Measurements from ENCODE around the gene LYPD6B.

The LYPD6B gene

GRCh38 chr2:149189769-149190168, 151.3 kb downstream of the LYPD6B start:
- Histone ChIP-seq H3K4me1 (ENCODE audit: control insufficient read depth in 2 of 2, insufficient read depth in 1 of 2, low read depth in 1 of 2, low read length in 2 of 2) (no peaks in the 10 kb centered on the region), H2BK12ac (ENCODE audit: low read length) (no peak overlapping the region), H2BK120ac (ENCODE audit: low read depth, low read length) (no peak overlapping the region), H3K9ac (ENCODE audit: low read depth, low read length, poor library complexity) (no peak overlapping the region), H3K27ac (replicated peaks; ENCODE audit: low read length) (no peak overlapping the region), H3K23ac (ENCODE audit: low read depth, low read length, poor library complexity) (no peak overlapping the region), H4K91ac (ENCODE audit: low read depth, low read length, poor library complexity) (no peak overlapping the region), H2BK15ac (ENCODE audit: low read length) (no peak overlapping the region), H3K4ac (ENCODE audit: low read length) (no peak overlapping the region), H3K36me3 (replicated peaks in 1 of 2; ENCODE audit: control insufficient read depth in 2 of 2, insufficient read depth in 2 of 2, low read length in 2 of 2) (no peaks in the 10 kb centered on the region), H3K4me2 (ENCODE audit: insufficient read depth, low read length, poor library complexity, severe bottlenecking) (no peak overlapping the region), H3K79me1 (ENCODE audit: low read depth, low read length) (no peaks in the 10 kb centered on the region), H3K27me3 (ENCODE audit: control insufficient read depth in 3 of 3, insufficient read depth in 3 of 3, low read depth in 1 of 3, low read length in 3 of 3) (peaks cover 0 to 16% (median 0%) of the 10 kb centered on the region in 3 experiments), H2AK5ac (ENCODE audit: low read depth, low read length) (no peak overlapping the region), H4K8ac (ENCODE audit: low read depth, low read length) (no peak overlapping the region), H3K4me3 (ENCODE audit: low read length in 2 of 2) (no peak overlapping the region), H2AFZ (ENCODE audit: low read length) (no peak overlapping the region), H3K18ac (ENCODE audit: low read length) (no peak overlapping the region), H3K9me3 (replicated peaks in 1 of 2; ENCODE audit: control insufficient read depth in 2 of 2, insufficient read depth in 1 of 2, low read depth in 1 of 2, low read length in 2 of 2) (no peaks in the 10 kb centered on the region), H3K14ac (ENCODE audit: low read length) (no peak overlapping the region), H2BK5ac (ENCODE audit: low read length) (no peak overlapping the region)
- no peak for DNase-seq (ENCODE audit: low spot score)

GRCh38 chr2:149191915-149192314, 153.4 kb downstream of the LYPD6B start:
- no peaks in the 10 kb centered on the region for H3K79me1 ChIP-seq (ENCODE audit: low read depth, low read length)
- H3K4me2 ChIP-seq (ENCODE audit: insufficient read depth, low read length, poor library complexity, severe bottlenecking), result no peak overlapping the region

GRCh38 chr2:149192427-149192826, 153.9 kb downstream of the LYPD6B start:
- WGBS, 2 donors (ENCODE audit: extremely low coverage in 2 of 2, insufficient read length in 2 of 2, insufficient replicate concordance in 1 of 2), result no CpG with 5 or more reads among the region's 1 CpG
- H3K36me3 ChIP-seq (replicated peaks in 1 of 2; ENCODE audit: control insufficient read depth in 2 of 2, insufficient read depth in 2 of 2, low read length in 2 of 2), result no peaks in the 10 kb centered on the region
- peaks cover 0 to 10% (median 0%) of the 10 kb centered on the region in 3 experiments for H3K27me3 ChIP-seq (ENCODE audit: control insufficient read depth in 3 of 3, insufficient read depth in 3 of 3, low read depth in 1 of 3, low read length in 3 of 3)
- H4K91ac ChIP-seq (ENCODE audit: low read depth, low read length, poor library complexity), result no peak overlapping the region
- H2AK5ac ChIP-seq (ENCODE audit: low read depth, low read length), result no peak overlapping the region
- H3K4ac ChIP-seq (ENCODE audit: low read length), result no peak overlapping the region
- no peak overlapping the region for H3K9ac ChIP-seq (ENCODE audit: low read depth, low read length, poor library complexity)
- H3K9me3 ChIP-seq (replicated peaks in 1 of 2; ENCODE audit: control insufficient read depth in 2 of 2, insufficient read depth in 1 of 2, low read depth in 1 of 2, low read length in 2 of 2), result no peaks in the 10 kb centered on the region
- no peak overlapping the region for H2BK15ac ChIP-seq (ENCODE audit: low read length)
- no peak overlapping the region for H2BK120ac ChIP-seq (ENCODE audit: low read depth, low read length)
- no peaks in the 10 kb centered on the region for H3K79me1 ChIP-seq (ENCODE audit: low read depth, low read length)
- H3K4me3 ChIP-seq (ENCODE audit: low read length in 2 of 2), result no peak overlapping the region
- H2BK5ac ChIP-seq (ENCODE audit: low read length), result no peak overlapping the region
- H3K27ac ChIP-seq (replicated peaks; ENCODE audit: low read length), result no peak overlapping the region
- H4K8ac ChIP-seq (ENCODE audit: low read depth, low read length), result no peak overlapping the region
- no peak overlapping the region for H2AFZ ChIP-seq (ENCODE audit: low read length)
- no peak overlapping the region for H3K4me2 ChIP-seq (ENCODE audit: insufficient read depth, low read length, poor library complexity, severe bottlenecking)
- H2BK12ac ChIP-seq (ENCODE audit: low read length), result no peak overlapping the region
- H3K23ac ChIP-seq (ENCODE audit: low read depth, low read length, poor library complexity), result no peak overlapping the region
- no peak for DNase-seq (ENCODE audit: low spot score)
- H3K18ac ChIP-seq (ENCODE audit: low read length), result no peak overlapping the region
- H3K14ac ChIP-seq (ENCODE audit: low read length), result no peak overlapping the region
- H3K4me1 ChIP-seq (ENCODE audit: control insufficient read depth in 2 of 2, insufficient read depth in 1 of 2, low read depth in 1 of 2, low read length in 2 of 2), result no peaks in the 10 kb centered on the region

More at GRCh38 chr2:149191915-149192314, 153.4 kb downstream of the LYPD6B start:
- Histone ChIP-seq H3K18ac (ENCODE audit: low read length) (no peak overlapping the region), H2AK5ac (ENCODE audit: low read depth, low read length) (no peak overlapping the region), H2BK5ac (ENCODE audit: low read length) (no peak overlapping the region), H3K4me3 (ENCODE audit: low read length in 2 of 2) (no peak overlapping the region), H3K9ac (ENCODE audit: low read depth, low read length, poor library complexity) (no peak overlapping the region), H3K9me3 (replicated peaks in 1 of 2; ENCODE audit: control insufficient read depth in 2 of 2, insufficient read depth in 1 of 2, low read depth in 1 of 2, low read length in 2 of 2) (no peaks in the 10 kb centered on the region), H3K23ac (ENCODE audit: low read depth, low read length, poor library complexity) (no peak overlapping the region), H2BK12ac (ENCODE audit: low read length) (no peak overlapping the region), H2BK15ac (ENCODE audit: low read length) (no peak overlapping the region), H4K91ac (ENCODE audit: low read depth, low read length, poor library complexity) (no peak overlapping the region), H2AFZ (ENCODE audit: low read length) (no peak overlapping the region), H3K14ac (ENCODE audit: low read length) (no peak overlapping the region), H4K8ac (ENCODE audit: low read depth, low read length) (no peak overlapping the region), H3K4me1 (ENCODE audit: control insufficient read depth in 2 of 2, insufficient read depth in 1 of 2, low read depth in 1 of 2, low read length in 2 of 2) (no peaks in the 10 kb centered on the region), H3K36me3 (replicated peaks in 1 of 2; ENCODE audit: control insufficient read depth in 2 of 2, insufficient read depth in 2 of 2, low read length in 2 of 2) (no peaks in the 10 kb centered on the region), H2BK120ac (ENCODE audit: low read depth, low read length) (no peak overlapping the region), H3K27me3 (ENCODE audit: control insufficient read depth in 3 of 3, insufficient read depth in 3 of 3, low read depth in 1 of 3, low read length in 3 of 3) (peaks cover 0 to 10% (median 0%) of the 10 kb centered on the region in 3 experiments), H3K27ac (replicated peaks; ENCODE audit: low read length) (no peak overlapping the region), H3K4ac (ENCODE audit: low read length) (no peak overlapping the region)
- no CpG with 5 or more reads among the region's 5 CpGs for WGBS, 2 donors (ENCODE audit: extremely low coverage in 2 of 2, insufficient read length in 2 of 2, insufficient replicate concordance in 1 of 2)
- DNase-seq (ENCODE audit: low spot score), result no peak

- Histone ChIP-seq H3K27me3 (ENCODE audit: control insufficient read depth in 3 of 3, insufficient read depth in 3 of 3, low read depth in 1 of 3, low read length in 3 of 3) (peaks cover 0 to 9% (median 0%) of the 10 kb centered on the region in 3 experiments), H2BK15ac (ENCODE audit: low read length) (no peak overlapping the region), H3K9me3 (replicated peaks in 1 of 2; ENCODE audit: control insufficient read depth in 2 of 2, insufficient read depth in 1 of 2, low read depth in 1 of 2, low read length in 2 of 2) (no peaks in the 10 kb centered on the region), H2AFZ (ENCODE audit: low read length) (no peak overlapping the region), H3K9ac (ENCODE audit: low read depth, low read length, poor library complexity) (no peak overlapping the region), H3K27ac (replicated peaks; ENCODE audit: low read length) (no peak overlapping the region), H2BK120ac (ENCODE audit: low read depth, low read length) (no peak overlapping the region), H4K91ac (ENCODE audit: low read depth, low read length, poor library complexity) (no peak overlapping the region), H3K18ac (ENCODE audit: low read length) (no peak overlapping the region), H3K23ac (ENCODE audit: low read depth, low read length, poor library complexity) (no peak overlapping the region), H3K4ac (ENCODE audit: low read length) (no peak overlapping the region), H3K4me3 (ENCODE audit: low read length in 2 of 2) (no peak overlapping the region), H3K79me1 (ENCODE audit: low read depth, low read length) (no peaks in the 10 kb centered on the region), H2AK5ac (ENCODE audit: low read depth, low read length) (no peak overlapping the region), H3K36me3 (replicated peaks in 1 of 2; ENCODE audit: control insufficient read depth in 2 of 2, insufficient read depth in 2 of 2, low read length in 2 of 2) (no peaks in the 10 kb centered on the region), H4K8ac (ENCODE audit: low read depth, low read length) (no peak overlapping the region), H3K4me1 (ENCODE audit: control insufficient read depth in 2 of 2, insufficient read depth in 1 of 2, low read depth in 1 of 2, low read length in 2 of 2) (no peaks in the 10 kb centered on the region), H2BK12ac (ENCODE audit: low read length) (no peak overlapping the region), H3K4me2 (ENCODE audit: insufficient read depth, low read length, poor library complexity, severe bottlenecking) (no peak overlapping the region), H3K14ac (ENCODE audit: low read length) (no peak overlapping the region), H2BK5ac (ENCODE audit: low read length) (no peak overlapping the region)
- DNase-seq (ENCODE audit: low spot score), result no peak
These were observed 161.6 kb downstream of the LYPD6B start for GRCh38 chr2:149200109-149200520.
